A673 (cell line): ENCODE measurements around the gene SP5. TPM values are rescaled to one million over a fixed set of nuclear protein-coding genes. Genes with fewer than 3 reads are reported as not detected.
"Not testable (repeated sequence)": the region's sequence is repeated elsewhere in the genome, so short reads cannot be mapped to it uniquely, and the experiment has no call there.

Source experiments
- BruUV-seq: library from RNA; stranded (reverse); fragments of 400-500 nt; replicated peaks from 2 replicates; lab custom pipeline; 2021; lab: Mats Ljungman, UMichigan
- CTCF ChIA-PET: fragments of 300-600 bp; sonication (Branson Sonifier 250); formaldehyde crosslinking; loops from one replicate; lab custom pipeline; 2022; ENCODE audit warnings: antibody characterized with exemption; lab: Charles Lee
- POLR2A ChIA-PET: fragments of 300-600 bp; sonication (Branson Sonifier 250); formaldehyde crosslinking; loops from one replicate; lab custom pipeline; 2022; ENCODE audit warnings: antibody characterized with exemption; ENCODE audit not compliant: low non-redundant PET; lab: Charles Lee
- DNase-seq: peaks from one replicate; pipeline ENCODE4 v3.0.0-alpha.2; 2015; ENCODE audit warnings: low spot score
- H3K27ac ChIP-seq: fragments of 200-600 bp; sonication (generic); 2 replicates; pipeline ENCODE4 v1.5.1; 2016; ENCODE audit warnings: mixed run types, low read depth, mild to moderate bottlenecking, mixed read lengths, antibody characterized with exemption, low read length; ENCODE audit not compliant: poor library complexity, severe bottlenecking
- H3K27me3 ChIP-seq: fragments of 200-600 bp; sonication (generic); replicated peaks from 2 replicates; pipeline ENCODE4 v1.6.1; 2017; ENCODE audit warnings: mixed run types, low read depth, mild to moderate bottlenecking, mixed read lengths, antibody characterized with exemption, low read length; ENCODE audit not compliant: insufficient read depth, poor library complexity
- H3K36me3 ChIP-seq: fragments of 200-600 bp; sonication (generic); 2 replicates; pipeline ENCODE4 v1.6.1; 2016; ENCODE audit warnings: mixed run types, mild to moderate bottlenecking, mixed read lengths, antibody characterized with exemption, low read length; ENCODE audit not compliant: insufficient read depth, poor library complexity, severe bottlenecking
- H3K4me1 ChIP-seq: fragments of 200-600 bp; sonication (generic); 2 replicates; pipeline ENCODE4 v1.6.1; 2017; ENCODE audit warnings: mixed run types, mild to moderate bottlenecking, mixed read lengths, antibody characterized with exemption, low read length; ENCODE audit not compliant: insufficient read depth, poor library complexity, severe bottlenecking
- H3K4me3 ChIP-seq: fragments of 200-600 bp; sonication (generic); 2 replicates; pipeline ENCODE4 v1.5.1; 2016; ENCODE audit warnings: low read depth, mixed run types, mild to moderate bottlenecking, mixed read lengths, low read length; ENCODE audit not compliant: poor library complexity, severe bottlenecking
- H3K9me3 ChIP-seq: fragments of 200-600 bp; sonication (generic); 2 replicates; pipeline ENCODE4 v1.6.1; 2016; ENCODE audit warnings: mixed run types, low read depth, mild to moderate bottlenecking, mixed read lengths, antibody characterized with exemption, low read length; ENCODE audit not compliant: poor library complexity, severe bottlenecking
- CTCF ChIP-seq: fragments of 300-800, 200-600 bp; sonication (generic); conservative IDR thresholded peaks from 2 replicates; pipeline ENCODE4 v1.5.1; 2017; ENCODE audit warnings: low read depth, mild to moderate bottlenecking, antibody characterized with exemption, low read length, moderate library complexity, mixed read lengths
- EZH2 ChIP-seq: fragments of 200-600 bp; sonication (generic); IDR thresholded peaks from 2 replicates; pipeline ENCODE4 v1.6.1; 2017; ENCODE audit warnings: borderline replicate concordance, low read depth, mild to moderate bottlenecking, mixed read lengths, antibody characterized with exemption, low read length; ENCODE audit not compliant: poor library complexity, severe bottlenecking
- intact Hi-C: fragments of 100-400 bp; cut with micrococcal nuclease; formaldehyde crosslinking; loops from one replicate; pipeline ENCODE4 v1.10.0; 2022; ENCODE audit not compliant: unreplicated experiment
- total RNA-seq: library from RNA; stranded (reverse); gene quantifications from 2 replicates; pipeline ENCODE4 v1.2.3, GENCODE V29; 2021

SP5 gene
- total RNA-seq, 1 experiment from 2014 or later = not detected

DNA sequence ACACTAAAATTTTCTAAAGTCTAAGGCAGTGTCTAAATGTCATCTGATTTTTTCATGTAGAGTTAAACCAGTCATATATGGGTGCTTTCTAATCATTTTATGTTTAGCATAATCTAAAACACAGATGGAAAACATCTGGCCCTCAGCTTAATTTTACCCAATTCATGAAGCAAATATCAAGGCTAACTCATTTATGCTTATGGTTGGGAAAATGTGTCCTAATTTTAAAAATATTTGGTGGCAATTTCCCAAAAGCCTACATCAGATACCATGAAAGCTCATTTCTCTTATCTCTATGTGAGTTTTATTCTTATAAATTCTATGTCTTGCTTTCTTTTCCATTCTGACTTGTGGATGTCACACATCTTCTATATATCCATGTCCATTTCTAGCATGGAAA, 7.2 kb downstream of the SP5 start:
- CTCF ChIA-PET = no interaction called here
- H3K27me3 ChIP-seq = peaks cover 76% of the 10 kb centered on the region
- BruUV-seq = no TSS peak
- no peaks in the 10 kb centered on the region for H3K9me3 ChIP-seq
- DNase-seq = no peak
- intact Hi-C loops = no loop called here
- H3K4me1 ChIP-seq = no peaks in the 10 kb centered on the region
- H3K4me3 ChIP-seq = no peak overlapping the region
- TF ChIP-seq CTCF (no peak), EZH2 (no peak)
- no peaks in the 10 kb centered on the region for H3K36me3 ChIP-seq
- POLR2A ChIA-PET = no interaction called here
- no peak overlapping the region for H3K27ac ChIP-seq

- CTCF ChIA-PET = no interaction called here
These were observed 8.4 kb downstream of the SP5 start for GRCh38 chr2:170723446-170723958.

DNA sequence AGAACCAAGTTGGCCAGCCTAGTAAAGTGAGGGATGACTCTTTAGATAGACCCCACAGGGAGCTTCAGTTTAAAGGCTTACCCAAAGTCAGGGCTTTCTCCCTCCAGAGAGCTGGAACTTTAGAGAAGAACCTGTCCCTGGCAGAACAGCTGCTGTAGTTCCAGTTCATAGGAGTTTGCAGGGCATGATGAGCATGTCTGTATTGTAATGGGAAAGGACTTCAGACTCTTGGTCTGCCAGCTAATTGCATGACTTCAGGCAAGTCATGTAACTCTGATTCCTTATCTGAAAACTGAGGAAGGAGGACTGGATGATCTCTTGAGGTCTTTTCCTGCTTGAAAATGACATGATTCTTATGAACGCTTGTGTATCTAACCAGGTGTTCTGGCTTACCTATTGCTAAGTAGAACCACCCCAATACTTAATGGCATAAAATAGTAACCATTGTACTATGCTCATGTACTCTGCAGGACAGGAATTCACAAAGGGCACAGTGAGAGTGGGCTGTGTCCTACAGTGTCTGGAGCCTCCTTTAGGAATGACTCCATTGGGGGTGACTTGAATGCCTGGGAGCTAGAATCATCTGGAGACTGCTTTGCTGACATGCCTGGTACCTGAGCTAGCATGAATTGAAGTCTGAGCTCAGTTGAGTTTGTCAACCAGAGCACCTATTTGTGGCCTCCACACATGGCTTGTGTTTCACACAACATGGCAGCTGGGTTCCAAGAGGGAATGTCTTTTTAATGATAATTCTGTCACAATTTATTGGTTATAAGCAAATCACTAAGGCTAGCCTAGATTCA, 18.9 kb downstream of the SP5 start:
- ChIA-PET CTCF (no interaction called here), POLR2A (no interaction called here)
- intact Hi-C loops = no loop called here

More at GRCh38 chr2:170723446-170723958, 8.4 kb downstream of the SP5 start:
- TF ChIP-seq EZH2 (no peak), CTCF (no peak)
- Histone ChIP-seq H3K9me3 (no peaks in the 10 kb centered on the region), H3K4me3 (no peak overlapping the region), H3K27me3 (peaks cover 64% of the 10 kb centered on the region), H3K36me3 (no peaks in the 10 kb centered on the region), H3K4me1 (no peaks in the 10 kb centered on the region), H3K27ac (no peak overlapping the region)
- BruUV-seq = no TSS peak
- POLR2A ChIA-PET = no interaction called here
- intact Hi-C loops = no loop called here
- DNase-seq = no peak

DNA sequence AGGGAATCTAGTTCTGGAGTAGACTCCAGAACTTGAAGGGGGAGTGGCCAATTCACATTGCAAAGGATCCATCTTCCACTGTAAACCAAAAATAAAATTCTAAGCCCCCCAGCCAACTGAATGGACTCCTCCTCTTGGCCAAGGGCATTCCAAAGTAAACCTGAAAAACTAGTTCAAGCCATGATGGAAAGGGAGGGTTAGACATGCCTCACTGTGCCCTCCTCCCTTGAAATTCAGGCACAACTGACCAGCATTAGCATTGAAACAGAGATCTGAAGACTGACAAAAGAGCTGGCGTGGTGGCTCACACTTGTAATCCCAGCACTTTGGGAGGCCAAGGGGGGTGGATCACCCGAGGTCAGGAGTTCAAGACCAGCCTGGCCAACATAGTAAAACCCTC, 19.5 kb downstream of the SP5 start:
- BruUV-seq, H3K27me3 ChIP-seq, H3K36me3 ChIP-seq, H3K9me3 ChIP-seq, H3K4me3 ChIP-seq, DNase-seq, H3K4me1 ChIP-seq, POLR2A ChIA-PET, intact Hi-C loops, H3K27ac ChIP-seq: not testable (repeated sequence)
- CTCF ChIA-PET = interaction anchor here (0.6 kb wide), 1 partner anchor 468 kb away, joined by 4 read pairs; no protein-coding TSS in a partner anchor

More for the DNA sequence above, 18.9 kb downstream of the SP5 start:
- H3K4me1 ChIP-seq = no peaks in the 10 kb centered on the region
- no peaks in the 10 kb centered on the region for H3K9me3 ChIP-seq
- H3K4me3 ChIP-seq = no peak overlapping the region
- H3K36me3 ChIP-seq = no peaks in the 10 kb centered on the region
- TF ChIP-seq EZH2 = no peak
- TF ChIP-seq CTCF = no peak
- H3K27me3 ChIP-seq = peaks cover 8% of the 10 kb centered on the region
- H3K27ac ChIP-seq = no peak overlapping the region
- BruUV-seq = no TSS peak
- DNase-seq = no peak
